Measurements from ENCODE around the gene ENKD1. TPM values are rescaled to one million over a fixed set of nuclear protein-coding genes. Genes with fewer than 3 reads are reported as not detected.

ENKD1 gene
- total RNA-seq, 1 experiment from 2014 or later: 11.9 TPM

GRCh38 chr16:67702130-67702529 is 35.6 kb upstream of the ENKD1 start (continued):
- TF ChIP-seq ATF6 (CRISPR knock-in tag; IDR thresholded peaks at IDR 0.05) (no peak), GRHL2 (CRISPR knock-in tag; IDR thresholded peaks at IDR 0.05; ENCODE audit: insufficient replicate concordance, severe bottlenecking) (no peak), IRF2 (CRISPR knock-in tag; IDR thresholded peaks at IDR 0.05; ENCODE audit: borderline replicate concordance, low read depth) (no peak), MYBL2 (CRISPR knock-in tag; IDR thresholded peaks at IDR 0.05) (no peak), OVOL2 (CRISPR knock-in tag; IDR thresholded peaks at IDR 0.05; ENCODE audit: borderline replicate concordance) (no peak), E2F1 (CRISPR knock-in tag; IDR thresholded peaks at IDR 0.05) (no peak), ZNF138 (CRISPR knock-in tag; conservative IDR thresholded peaks at IDR 0.05) (no peak), CBFB (CRISPR knock-in tag; IDR thresholded peaks at IDR 0.05; ENCODE audit: low read depth) (no peak), ZNF121 (CRISPR knock-in tag; IDR thresholded peaks at IDR 0.05) (no peak)

GRCh38 chr16:67701420-67701819 is 34.9 kb upstream of the ENKD1 start:
- Mint-ChIP-seq H3K27me3 (ENCODE audit: low read depth) (no peaks in the 10 kb centered on the region), H3K4me1 (no peaks in the 10 kb centered on the region), H3K4me3 (no peak overlapping the region), H3K9me3 (no peaks in the 10 kb centered on the region), H3K36me3 (peaks cover 6% of the 10 kb centered on the region; the same call in 1 of the 2 replicates), H3K27ac (no peak overlapping the region)
- POLR2A ChIA-PET: no interaction called here
- ATAC-seq: no peak
- CTCF ChIA-PET: interaction anchor here (1.2 kb wide), 1 partner anchor 28 kb away, joined by 3 read pairs; no protein-coding TSS in a partner anchor
- DNase-seq (ENCODE audit: low spot score): no peak
- TF ChIP-seq HMGA2 (CRISPR knock-in tag; IDR thresholded peaks at IDR 0.05) (no peak), NFYB (CRISPR knock-in tag; conservative IDR thresholded peaks at IDR 0.05; ENCODE audit: low read depth) (no peak), ESRRA (CRISPR knock-in tag; IDR thresholded peaks at IDR 0.05; ENCODE audit: borderline replicate concordance) (no peak), E2F5 (CRISPR knock-in tag; IDR thresholded peaks at IDR 0.05) (no peak), TP53 (CRISPR knock-in tag; IDR thresholded peaks at IDR 0.05) (no peak), MLX (CRISPR knock-in tag; IDR thresholded peaks at IDR 0.05) (no peak), E2F1 (CRISPR knock-in tag; IDR thresholded peaks at IDR 0.05) (no peak), ZNF138 (CRISPR knock-in tag; conservative IDR thresholded peaks at IDR 0.05) (no peak), SP1 (CRISPR knock-in tag; conservative IDR thresholded peaks at IDR 0.05) (no peak), MYBL2 (CRISPR knock-in tag; IDR thresholded peaks at IDR 0.05) (no peak), NR1H2 (CRISPR knock-in tag; IDR thresholded peaks at IDR 0.05) (no peak), ETV6 (CRISPR knock-in tag; IDR thresholded peaks at IDR 0.05) (no peak), ZNF317 (CRISPR knock-in tag; IDR thresholded peaks at IDR 0.05; ENCODE audit: borderline replicate concordance, low read depth) (no peak), PREB (CRISPR knock-in tag; IDR thresholded peaks at IDR 0.05; ENCODE audit: borderline replicate concordance) (no peak), JAZF1 (CRISPR knock-in tag; IDR thresholded peaks at IDR 0.05) (no peak), GRHL2 (CRISPR knock-in tag; IDR thresholded peaks at IDR 0.05; ENCODE audit: insufficient replicate concordance, severe bottlenecking) (no peak), PRRX2 (CRISPR knock-in tag; IDR thresholded peaks at IDR 0.05) (no peak), USF2 (CRISPR knock-in tag; IDR thresholded peaks at IDR 0.05) (no peak), RELA (CRISPR knock-in tag; IDR thresholded peaks at IDR 0.05; ENCODE audit: borderline replicate concordance) (no peak), NFE2L1 (CRISPR knock-in tag; IDR thresholded peaks at IDR 0.05) (no peak)

All from WTC11 (cell line).